K562 (cell line): ENCODE data around the gene POLRMT. TPM values are rescaled to one million over a fixed set of nuclear protein-coding genes. Genes with fewer than 3 reads are reported as not detected.

Source experiments
- FOXA3 ChIP-seq, 2 experiments: fragments of 450-650 bp in 1 of 2; sonication (generic) in 1 of 2; formaldehyde crosslinking; IDR thresholded peaks in 1 of 2; conservative IDR thresholded peaks in 1 of 2; 2 replicates each; pipeline versions ENCODE4 v1.4.0 to v1.8.0; 2020 to 2022; ENCODE audit warnings: mild to moderate bottlenecking in 2 of 2, missing genetic modification reagents in 1 of 2
- HNRNPH1 ChIP-seq: fragments of 200-400 bp; formaldehyde crosslinking; optimal IDR thresholded peaks from 2 replicates; pipeline ENCODE3; 2017; ENCODE audit warnings: low read depth, mild to moderate bottlenecking, low read length, moderate library complexity
- NCOA2 ChIP-seq, 2 experiments: fragments of 450-650 bp; IDR thresholded peaks; 2 replicates each; pipeline ENCODE4 v1.6.1; 2018; ENCODE audit warnings: mild to moderate bottlenecking in 2 of 2, moderate library complexity in 1 of 2; ENCODE audit not compliant: partially characterized antibody in 2 of 2
- NFIC ChIP-seq: fragments of 450-650 bp; IDR thresholded peaks from 2 replicates; pipeline ENCODE4 v1.6.1; 2017; ENCODE audit warnings: mild to moderate bottlenecking, inconsistent platforms
- TFAM ChIP-seq: fragments of 250-450 bp; sonication (Bioruptor Pico); conservative IDR thresholded peaks from 2 replicates; pipeline ENCODE4 v1.5.0; 2021; ENCODE audit warnings: mild to moderate bottlenecking, moderate library complexity
- ZBTB33 ChIP-seq: sonication (generic); formaldehyde crosslinking; IDR thresholded peaks from 2 replicates; pipeline ENCODE4 v1.8.1; 2023; ENCODE audit warnings: mild to moderate bottlenecking, missing genetic modification reagents
- ZKSCAN1 ChIP-seq: fragments of 150-350 bp; IDR thresholded peaks from 2 replicates; pipeline ENCODE4 v1.6.1; 2016; ENCODE audit warnings: low read depth, low read length
- polyA plus RNA-seq, 8 experiments: library from polyadenylated mRNA; depleted of rRNA in 4 of 8; stranded (reverse) in 5 of 8; unstranded in 3 of 8; fragments of >200 nt; fragmentation: Nextera tagmentation in 2 of 8; fragmentation: Illumina TruSeq in 1 of 8; extraction: Ambion mirVana in 2 of 8; extraction: Trizol in 1 of 8; gene quantifications; 2 replicates each; pipeline versions ENCODE4 v1.2.1 to v1.2.3, GENCODE V29; 2011 to 2014; ENCODE audit warnings: inconsistent platforms in 1 of 8, missing spikeins in 1 of 8
- total RNA-seq, 7 experiments: library from RNA; depleted of rRNA in 6 of 7; stranded (reverse); fragments of >200 nt in 6 of 7; fragmentation: Illumina TruSeq in 2 of 7; extraction: Trizol in 2 of 7; gene quantifications; 2 replicates each; pipeline versions ENCODE4 v1.2.1 to v1.2.3, GENCODE V29; 2011 to 2021; ENCODE audit warnings: low replicate concordance in 1 of 7
- TF ChIP-seq, protein P1 (sequence below), 3 experiments: fragments of 200-800 bp in 1 of 3; sonication (Bioruptor generic) in 1 of 3; sonication (generic) in 1 of 3; formaldehyde crosslinking in 1 of 3; IDR thresholded peaks; 2 replicates each; pipeline versions ENCODE4 v1.6.1 to v1.8.0; 2016 to 2022; ENCODE audit warnings: mild to moderate bottlenecking in 2 of 3, missing compliant biosample characterization in 2 of 3, missing genetic modification characterization in 2 of 3, missing genetic modification reagents in 1 of 3
- TF ChIP-seq, protein P2 (sequence below): fragments of 200-800 bp; sonication (Bioruptor generic); IDR thresholded peaks from 2 replicates; pipeline ENCODE4 v1.6.1; 2017; ENCODE audit warnings: missing genetic modification characterization, missing compliant biosample characterization
- TF ChIP-seq, protein P3 (sequence below): sonication (generic); formaldehyde crosslinking; IDR thresholded peaks from 2 replicates; pipeline ENCODE4 v1.5.0; 2020; ENCODE audit warnings: missing genetic modification reagents
- TF ChIP-seq, protein P4 (sequence below), 2 experiments: fragments of 450-650 bp; IDR thresholded peaks; 2 replicates each; pipeline ENCODE4 v1.6.1; 2016; ENCODE audit warnings: mild to moderate bottlenecking in 2 of 2, borderline replicate concordance in 1 of 2, low read depth in 1 of 2, moderate library complexity in 1 of 2

POLRMT gene
- total and polyA plus RNA-seq, 9 of the 15 experiments (the other 6 are each of a cell fraction or from before 2014, with no cell fraction given): 30.3 to 144 (median 68.0) TPM

GRCh38 chr19:677201-677600, 43.9 kb upstream of the POLRMT start (continued):
- TF ChIP-seq, protein P1, sequence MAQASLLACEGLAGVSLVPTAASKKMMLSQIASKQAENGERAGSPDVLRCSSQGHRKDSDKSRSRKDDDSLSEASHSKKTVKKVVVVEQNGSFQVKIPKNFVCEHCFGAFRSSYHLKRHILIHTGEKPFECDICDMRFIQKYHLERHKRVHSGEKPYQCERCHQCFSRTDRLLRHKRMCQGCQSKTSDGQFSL (CRISPR knock-in tag; IDR thresholded peaks at IDR 0.05): 0 out of 2 replicates have a peak, but pooled peaks have one; percentile 58
- TF ChIP-seq, protein P1 (tag; IDR thresholded peaks at IDR 0.05): no peak; a peak in 1 of 4 replicates
- TF ChIP-seq, protein P2, sequence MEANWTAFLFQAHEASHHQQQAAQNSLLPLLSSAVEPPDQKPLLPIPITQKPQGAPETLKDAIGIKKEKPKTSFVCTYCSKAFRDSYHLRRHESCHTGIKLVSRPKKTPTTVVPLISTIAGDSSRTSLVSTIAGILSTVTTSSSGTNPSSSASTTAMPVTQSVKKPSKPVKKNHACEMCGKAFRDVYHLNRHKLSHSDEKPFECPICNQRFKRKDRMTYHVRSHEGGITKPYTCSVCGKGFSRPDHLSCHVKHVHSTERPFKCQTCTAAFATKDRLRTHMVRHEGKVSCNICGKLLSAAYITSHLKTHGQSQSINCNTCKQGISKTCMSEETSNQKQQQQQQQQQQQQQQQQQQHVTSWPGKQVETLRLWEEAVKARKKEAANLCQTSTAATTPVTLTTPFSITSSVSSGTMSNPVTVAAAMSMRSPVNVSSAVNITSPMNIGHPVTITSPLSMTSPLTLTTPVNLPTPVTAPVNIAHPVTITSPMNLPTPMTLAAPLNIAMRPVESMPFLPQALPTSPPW (CRISPR knock-in tag): peak; percentile 21; the same call in 1 of the 2 replicates
- TF ChIP-seq, protein P3, sequence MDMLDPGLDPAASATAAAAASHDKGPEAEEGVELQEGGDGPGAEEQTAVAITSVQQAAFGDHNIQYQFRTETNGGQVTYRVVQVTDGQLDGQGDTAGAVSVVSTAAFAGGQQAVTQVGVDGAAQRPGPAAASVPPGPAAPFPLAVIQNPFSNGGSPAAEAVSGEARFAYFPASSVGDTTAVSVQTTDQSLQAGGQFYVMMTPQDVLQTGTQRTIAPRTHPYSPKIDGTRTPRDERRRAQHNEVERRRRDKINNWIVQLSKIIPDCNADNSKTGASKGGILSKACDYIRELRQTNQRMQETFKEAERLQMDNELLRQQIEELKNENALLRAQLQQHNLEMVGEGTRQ (CRISPR knock-in tag): no peak
- no peak for TF ChIP-seq HNRNPH1
- TF ChIP-seq ZBTB33 (CRISPR knock-in tag): 0 out of 2 replicates have a peak, but pooled peaks have one; percentile 31
- TF ChIP-seq, protein P4, sequence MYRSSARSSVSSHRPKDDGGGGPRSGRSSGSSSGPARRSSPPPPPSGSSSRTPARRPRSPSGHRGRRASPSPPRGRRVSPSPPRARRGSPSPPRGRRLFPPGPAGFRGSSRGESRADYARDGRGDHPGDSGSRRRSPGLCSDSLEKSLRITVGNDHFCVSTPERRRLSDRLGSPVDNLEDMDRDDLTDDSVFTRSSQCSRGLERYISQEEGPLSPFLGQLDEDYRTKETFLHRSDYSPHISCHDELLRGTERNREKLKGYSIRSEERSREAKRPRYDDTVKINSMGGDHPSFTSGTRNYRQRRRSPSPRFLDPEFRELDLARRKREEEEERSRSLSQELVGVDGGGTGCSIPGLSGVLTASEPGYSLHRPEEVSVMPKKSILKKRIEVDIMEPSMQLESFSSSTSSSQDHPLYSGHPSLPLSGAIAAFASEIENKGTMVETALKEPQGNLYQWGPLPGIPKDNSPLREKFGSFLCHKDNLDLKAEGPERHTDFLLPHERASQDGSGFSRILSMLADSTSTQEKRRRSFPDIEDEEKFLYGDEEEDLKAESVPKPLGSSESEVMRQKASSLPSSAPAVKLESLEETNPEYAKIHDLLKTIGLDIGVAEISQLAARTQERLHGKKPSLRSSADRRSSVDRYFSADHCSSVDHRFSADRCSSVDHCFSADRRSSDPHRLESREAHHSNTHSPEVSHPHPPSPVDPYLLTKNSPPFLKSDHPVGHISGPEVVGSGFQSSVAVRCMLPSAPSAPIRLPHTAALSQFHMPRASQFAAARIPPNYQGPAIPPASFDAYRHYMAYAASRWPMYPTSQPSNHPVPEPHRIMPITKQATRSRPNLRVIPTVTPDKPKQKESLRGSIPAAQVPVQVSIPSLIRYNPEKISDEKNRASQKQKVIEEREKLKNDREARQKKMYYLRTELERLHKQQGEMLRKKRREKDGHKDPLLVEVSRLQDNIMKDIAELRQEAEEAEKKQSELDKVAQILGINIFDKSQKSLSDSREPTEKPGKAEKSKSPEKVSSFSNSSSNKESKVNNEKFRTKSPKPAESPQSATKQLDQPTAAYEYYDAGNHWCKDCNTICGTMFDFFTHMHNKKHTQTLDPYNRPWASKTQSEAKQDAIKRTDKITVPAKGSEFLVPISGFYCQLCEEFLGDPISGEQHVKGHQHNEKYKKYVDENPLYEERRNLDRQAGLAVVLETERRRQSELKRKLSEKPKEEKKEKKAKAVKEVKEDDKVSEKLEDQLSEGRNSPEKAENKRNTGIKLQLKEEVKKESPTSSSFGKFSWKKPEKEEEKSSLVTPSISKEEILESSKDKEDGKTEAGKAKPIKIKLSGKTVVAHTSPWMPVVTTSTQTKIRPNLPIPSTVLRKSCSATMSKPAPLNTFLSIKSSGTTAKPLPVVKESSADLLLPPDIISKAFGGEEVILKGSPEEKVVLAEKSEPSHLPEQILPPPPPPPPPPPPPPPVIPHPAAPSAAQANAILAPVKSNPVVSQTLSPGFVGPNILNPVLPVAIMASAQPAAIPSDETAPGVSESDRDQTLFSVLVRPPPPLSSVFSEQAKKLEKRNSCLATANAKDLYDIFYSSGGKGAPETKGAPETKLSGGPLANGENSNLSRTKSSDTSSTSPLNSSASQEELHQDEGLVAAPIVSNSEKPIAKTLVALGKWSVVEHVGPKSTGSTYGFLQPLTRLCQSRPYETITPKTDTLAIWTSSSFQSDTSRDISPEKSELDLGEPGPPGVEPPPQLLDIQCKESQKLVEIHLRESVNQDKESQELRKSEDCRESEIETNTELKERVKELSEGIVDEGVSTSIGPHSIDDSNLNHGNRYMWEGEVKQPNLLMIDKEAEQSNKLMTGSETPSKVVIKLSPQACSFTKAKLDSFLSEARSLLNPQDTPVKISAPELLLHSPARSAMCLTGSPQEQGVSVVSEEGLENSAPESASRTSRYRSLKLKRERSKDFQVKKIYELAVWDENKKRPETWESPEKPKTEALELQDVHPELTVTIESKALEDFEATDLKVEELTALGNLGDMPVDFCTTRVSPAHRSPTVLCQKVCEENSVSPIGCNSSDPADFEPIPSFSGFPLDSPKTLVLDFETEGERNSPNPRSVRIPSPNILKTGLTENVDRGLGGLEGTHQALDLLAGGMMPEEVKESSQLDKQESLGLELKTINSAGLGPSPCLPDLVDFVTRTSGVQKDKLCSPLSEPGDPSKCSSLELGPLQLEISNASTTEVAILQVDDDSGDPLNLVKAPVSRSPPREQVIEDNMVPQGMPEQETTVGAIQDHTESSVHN (IDR thresholded peaks at IDR 0.05; ENCODE audit: borderline replicate concordance in 1 of 2, low read depth in 1 of 2): no peak
- TF ChIP-seq FOXA3 (CRISPR knock-in tag; conservative IDR thresholded peaks at IDR 0.05 in 1 of 2, IDR thresholded peaks at IDR 0.05 in 1 of 2): no peak
- TF ChIP-seq NCOA2 (IDR thresholded peaks at IDR 0.05; ENCODE audit: partially characterized antibody in 2 of 2): no peak
- no peak for TF ChIP-seq TFAM (CRISPR knock-in tag)
- no peak for TF ChIP-seq ZKSCAN1
- peak; percentile 69 for TF ChIP-seq NFIC
